HepG2 (cell line): Measurements from ENCODE around the gene TOB1. TPM values are rescaled to one million over a fixed set of nuclear protein-coding genes. Genes with fewer than 3 reads are reported as not detected.

Experiments
- AHR ChIP-seq: IDR thresholded peaks from 2 replicates; pipeline ENCODE4 v1.6.1; 2018; ENCODE audit warnings: missing genetic modification reagents, missing compliant biosample characterization
- ARID3A ChIP-seq: IDR thresholded peaks from 2 replicates; pipeline ENCODE4 v1.6.1; 2012; ENCODE audit warnings: low read depth, low read length, improper control_type of control experiment
- ASH2L ChIP-seq: fragments of 300-600, 200-600 bp; sonication (generic); IDR thresholded peaks from 2 replicates; pipeline ENCODE4 v1.7.0; 2017; ENCODE audit warnings: low read depth, mild to moderate bottlenecking, moderate library complexity, mixed read lengths, low read length; ENCODE audit not compliant: insufficient read length
- FOXM1 ChIP-seq: sonication (generic); formaldehyde crosslinking; IDR thresholded peaks from 2 replicates; pipeline ENCODE4 v1.5.0; 2020; ENCODE audit warnings: missing genetic modification reagents
- GABPA ChIP-seq, 2 experiments: IDR thresholded peaks; 2 replicates each; pipeline ENCODE4 v1.6.1; 2011 to 2016; ENCODE audit warnings: low read depth in 2 of 2, low read length in 1 of 2, missing biosample characterization in 1 of 2, missing genetic modification characterization in 1 of 2
- GLMP ChIP-seq: sonication (generic); formaldehyde crosslinking; IDR thresholded peaks from 2 replicates; pipeline ENCODE4 v1.9.0; 2021; ENCODE audit warnings: missing genetic modification reagents, mild to moderate bottlenecking, borderline replicate concordance
- KLF11 ChIP-seq: IDR thresholded peaks from 2 replicates; pipeline ENCODE4 v1.6.1; 2016; ENCODE audit warnings: missing compliant biosample characterization
- NR0B2 ChIP-seq: sonication (generic); formaldehyde crosslinking; IDR thresholded peaks from 2 replicates; pipeline ENCODE4 v1.4.0; 2020; ENCODE audit warnings: mild to moderate bottlenecking, missing genetic modification reagents
- PAXIP1 ChIP-seq: sonication (generic); formaldehyde crosslinking; conservative IDR thresholded peaks from 2 replicates; pipeline ENCODE4 v1.4.0; 2020; ENCODE audit warnings: mild to moderate bottlenecking, missing genetic modification reagents, moderate library complexity
- RFX1 ChIP-seq: fragments of 450-650 bp; IDR thresholded peaks from 2 replicates; pipeline ENCODE4 v1.6.1; 2017
- ZBTB7A ChIP-seq: sonication (generic); formaldehyde crosslinking; IDR thresholded peaks from 2 replicates; pipeline ENCODE4 v1.8.0; 2022; ENCODE audit warnings: mild to moderate bottlenecking, missing genetic modification reagents
- ZFAT ChIP-seq: sonication (generic); formaldehyde crosslinking; conservative IDR thresholded peaks from 2 replicates; pipeline ENCODE4 v1.8.1; 2023; ENCODE audit warnings: missing genetic modification reagents, inconsistent platforms
- ZGPAT ChIP-seq: IDR thresholded peaks from 2 replicates; pipeline ENCODE4 v1.6.1; 2016; ENCODE audit warnings: mild to moderate bottlenecking
- ZNF17 ChIP-seq: sonication (generic); formaldehyde crosslinking; IDR thresholded peaks from 2 replicates; pipeline ENCODE4 v1.5.0; 2020; ENCODE audit warnings: mild to moderate bottlenecking, missing genetic modification reagents
- ZNF580 ChIP-seq: IDR thresholded peaks from 2 replicates; pipeline ENCODE4 v1.6.1; 2016; ENCODE audit warnings: low read depth, borderline replicate concordance
- ZNF639 ChIP-seq: conservative IDR thresholded peaks from 2 replicates; pipeline ENCODE4 v1.6.1; 2018; ENCODE audit warnings: missing genetic modification reagents
- ZSCAN31 ChIP-seq: sonication (generic); formaldehyde crosslinking; IDR thresholded peaks from 2 replicates; pipeline ENCODE4 v1.5.0; 2020; ENCODE audit warnings: low read depth, mild to moderate bottlenecking, missing genetic modification reagents
- ZSCAN5A ChIP-seq: sonication (generic); formaldehyde crosslinking; IDR thresholded peaks from 2 replicates; pipeline ENCODE4 v1.8.0; 2022; ENCODE audit warnings: mild to moderate bottlenecking, missing genetic modification reagents, borderline replicate concordance
- polyA plus RNA-seq, 8 experiments: library from polyadenylated mRNA; depleted of rRNA in 3 of 8; stranded (reverse) in 7 of 8; unstranded in 1 of 8; fragments of >200 nt; fragmentation: Illumina TruSeq in 4 of 8; extraction: Trizol in 4 of 8; gene quantifications; 2 replicates each; pipeline versions ENCODE4 v1.2.1 to v1.2.3, GENCODE V29; 2011 to 2016; ENCODE audit warnings: low read depth in 4 of 8, missing spikeins in 1 of 8, mixed read lengths in 1 of 8; ENCODE audit not compliant: insufficient read depth in 1 of 8
- total RNA-seq, 5 experiments: library from RNA; depleted of rRNA; stranded (reverse); fragments of >200 nt; fragmentation: Illumina TruSeq; extraction: Trizol; gene quantifications; 2 replicates each; pipeline ENCODE4 v1.2.3, GENCODE V29; 2016; ENCODE audit warnings: low read depth in 1 of 5

The TOB1 gene
- total and polyA plus RNA-seq, 2 of the 13 experiments (the other 11 are each of a cell fraction or from before 2014, with no cell fraction given), result 21.9 to 57.7 TPM

- TF ChIP-seq GLMP (CRISPR knock-in tag) (no peak), ZSCAN5A (CRISPR knock-in tag) (no peak), ZNF580 (CRISPR knock-in tag) (no peak; the same call in 1 of the 2 replicates), ZNF17 (CRISPR knock-in tag) (peak; percentile 50; the same call in 1 of the 2 replicates), KLF11 (CRISPR knock-in tag) (no peak), ARID3A (no peak), ZSCAN31 (no peak), GABPA (IDR thresholded peaks at IDR 0.05; ENCODE audit: low read depth, low read length) (no peak), GABPA (CRISPR knock-in tag; IDR thresholded peaks at IDR 0.05; ENCODE audit: low read depth) (no peak), ZGPAT (peak; percentile 46; the same call in 1 of the 2 replicates), ZFAT (0 out of 2 replicates have a peak, but pooled peaks have one; percentile 38), FOXM1 (CRISPR knock-in tag) (0 out of 2 replicates have a peak, but pooled peaks have one; percentile 51), NR0B2 (peak; percentile 55; the same call in 1 of the 2 replicates), RFX1 (no peak), ASH2L (peak; percentile 56), ZBTB7A (CRISPR knock-in tag) (0 out of 2 replicates have a peak, but pooled peaks have one; percentile 53), AHR (CRISPR knock-in tag) (no peak; the same call in 1 of the 2 replicates), PAXIP1 (no peak), ZNF639 (CRISPR knock-in tag) (no peak)
Observed at GRCh38 chr17:50866950-50867362, 802 bp upstream of the TOB1 start (continued).
